Natural killer cell treated with Interleukin-12 subunit alpha and Interleukin-12 subunit beta and Interleukin-15 and Interleukin-18, amount 100 ng/mL, for 72 hours (primary cell): ENCODE results near the gene DEAF1. TPM values are rescaled to one million over a fixed set of nuclear protein-coding genes. Genes with fewer than 3 reads are reported as not detected.

ENCODE experiments used
- ATAC-seq, 2 donors: fragments of 150-1000 bp; cut with Tn5 transposase in 1 of 2; sonication (Bioruptor Pico), chemical (Tn5 transposase) in 1 of 2; 2 replicates each; pipeline ENCODE4 v1.10.0; 2021
- DNase-seq: peaks from one replicate; pipeline ENCODE4 v3.0.0; 2022; ENCODE audit warnings: low spot score
- H3K27ac Mint-ChIP-seq, 2 donors: 1 replicate in 1 of 2; 2 replicates in 1 of 2; pipeline ENCODE4 v1.8.0; 2022; ENCODE audit warnings: mixed read lengths in 2 of 2, mild to moderate bottlenecking in 1 of 2, moderate library complexity in 1 of 2
- H3K27me3 Mint-ChIP-seq, 2 donors: 1 replicate in 1 of 2; 2 replicates in 1 of 2; pipeline ENCODE4 v1.8.0; 2022; ENCODE audit warnings: mixed read lengths in 2 of 2
- H3K36me3 Mint-ChIP-seq: one replicate; pipeline ENCODE4 v1.8.0; 2022; ENCODE audit warnings: mixed read lengths
- H3K4me1 Mint-ChIP-seq, 2 donors: 1 replicate in 1 of 2; 2 replicates in 1 of 2; pipeline ENCODE4 v1.8.0; 2022; ENCODE audit warnings: low read depth in 2 of 2, mixed read lengths in 2 of 2, mild to moderate bottlenecking in 1 of 2
- H3K4me3 Mint-ChIP-seq: one replicate; pipeline ENCODE4 v1.8.0; 2022; ENCODE audit warnings: mixed read lengths
- H3K9me3 Mint-ChIP-seq: 2 replicates; pipeline ENCODE4 v1.8.0; 2022; ENCODE audit warnings: mixed read lengths
- total RNA-seq, 2 donors: library from RNA; stranded (reverse); gene quantifications; one replicate each; pipeline ENCODE4 v1.2.3, GENCODE V29; 2022

The DEAF1 gene
- total RNA-seq, 2 donors from 2014 or later = 23.2 to 83.6 TPM

DNA sequence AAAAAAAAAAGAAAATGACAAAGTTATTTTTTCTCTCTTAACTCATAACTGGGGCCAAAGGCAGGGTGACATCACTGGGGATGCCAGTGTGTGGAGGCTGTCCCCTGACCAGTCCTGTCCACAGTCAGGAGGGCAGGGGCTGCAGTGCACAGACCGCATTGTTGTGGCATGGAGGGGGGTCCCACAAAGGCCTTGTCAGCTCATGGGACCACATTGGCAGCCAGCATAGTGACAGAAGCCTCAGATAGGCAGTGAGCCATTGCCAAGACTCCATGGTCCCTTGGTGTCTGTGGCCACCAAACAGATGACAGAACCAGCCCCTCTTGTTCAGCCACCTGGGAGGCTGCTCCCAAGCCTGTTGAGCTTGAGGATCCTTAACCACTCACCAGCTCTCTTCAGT, 4.7 kb upstream of the DEAF1 start:
- H3K4me3 Mint-ChIP-seq = no peak overlapping the region
- peaks cover 6 to 10% of the 10 kb centered on the region in 2 donors for H3K4me1 Mint-ChIP-seq
- no peaks in the 10 kb centered on the region for H3K27me3 Mint-ChIP-seq
- H3K9me3 Mint-ChIP-seq = no peaks in the 10 kb centered on the region
- no peak for ATAC-seq
- no peaks in the 10 kb centered on the region for H3K36me3 Mint-ChIP-seq
- no peak overlapping the region for H3K27ac Mint-ChIP-seq
- DNase-seq = no peak

DNA sequence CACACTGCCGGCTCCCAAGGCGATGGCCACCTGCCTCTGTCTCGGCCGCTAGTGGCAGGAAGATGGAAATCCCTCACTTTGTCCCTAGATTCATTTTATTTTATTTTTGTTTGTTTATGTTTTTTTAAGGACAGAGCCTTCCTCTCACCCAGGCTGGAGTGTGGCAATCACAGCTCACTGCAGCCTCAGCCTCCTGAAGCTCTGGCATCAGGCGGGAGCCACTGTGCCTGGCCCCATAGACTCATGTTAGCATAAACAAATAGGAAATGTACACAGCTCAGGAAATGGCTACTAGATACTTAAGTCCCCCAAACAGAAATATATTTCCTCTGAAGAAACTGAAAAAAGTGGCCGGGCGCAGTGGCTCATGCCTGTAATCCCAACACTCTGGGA, 4.1 kb upstream of the DEAF1 start:
- Mint-ChIP-seq H3K36me3 (no peaks in the 10 kb centered on the region), H3K9me3 (no peaks in the 10 kb centered on the region), H3K27me3 (no peaks in the 10 kb centered on the region), H3K4me3 (no peak overlapping the region), H3K4me1 (peaks cover 6 to 10% of the 10 kb centered on the region in 2 donors), H3K27ac (no peak overlapping the region)
- no peak for DNase-seq
- no peak for ATAC-seq

DNA sequence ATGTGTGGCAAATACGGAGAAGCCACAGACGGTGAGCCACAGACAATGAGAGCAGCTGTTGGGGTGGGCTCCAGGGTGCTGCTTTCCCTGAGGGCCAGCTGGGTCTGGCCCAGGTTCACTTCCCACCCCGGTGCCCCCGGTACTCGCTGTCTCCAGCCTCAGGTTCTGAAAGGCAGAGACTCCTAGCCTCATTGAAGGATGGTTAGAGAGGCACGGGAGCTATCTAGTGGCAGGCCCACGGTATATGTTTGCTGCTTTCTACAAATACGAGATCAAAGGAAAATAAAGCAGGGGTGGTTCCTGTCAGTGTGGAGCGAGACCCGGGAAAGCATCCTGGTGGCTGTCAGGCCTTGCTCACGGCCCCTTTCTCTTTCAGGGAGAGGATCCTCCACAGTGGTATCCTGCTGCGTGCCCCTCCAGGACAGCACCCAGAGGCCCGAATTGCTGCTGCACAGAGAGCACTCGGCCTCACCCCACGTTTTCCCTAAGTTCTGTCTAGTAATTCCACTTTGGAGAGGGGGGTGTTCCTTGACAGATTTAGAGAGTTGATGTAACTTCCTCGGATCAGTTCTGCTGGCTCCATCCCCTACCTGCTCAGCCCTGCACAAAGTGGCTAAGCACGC, 3.6 kb upstream of the DEAF1 start:
- Mint-ChIP-seq H3K9me3 (no peaks in the 10 kb centered on the region), H3K27ac (no peak overlapping the region), H3K36me3 (no peaks in the 10 kb centered on the region), H3K4me3 (no peak overlapping the region), H3K4me1 (peaks cover 9 to 14% of the 10 kb centered on the region in 2 donors), H3K27me3 (no peaks in the 10 kb centered on the region)
- ATAC-seq = no peak
- DNase-seq = no peak

DNA sequence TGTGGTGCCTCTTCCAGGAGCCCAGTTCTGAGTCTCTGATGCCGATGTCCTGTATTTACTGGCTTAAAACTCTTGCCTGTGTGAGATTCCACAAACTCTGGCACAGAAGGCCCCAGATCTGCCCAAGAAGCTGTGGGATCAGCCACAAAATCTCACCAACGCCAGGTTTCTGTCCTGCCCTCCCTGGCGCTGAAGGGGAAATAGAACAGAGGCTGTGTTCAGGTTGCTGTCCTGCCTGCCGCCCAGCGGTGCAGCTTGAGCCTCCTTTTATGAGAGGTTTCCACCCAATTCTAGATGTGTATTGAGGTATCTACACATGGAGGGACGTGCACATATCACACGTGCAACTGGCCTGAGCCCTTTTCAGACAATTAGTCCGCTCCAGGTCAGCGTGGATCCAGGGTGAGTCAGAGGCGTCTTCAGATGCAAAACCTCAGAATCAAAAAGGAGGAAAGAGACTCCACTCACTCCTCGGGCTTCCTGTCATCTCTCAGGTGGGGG, 2.8 kb upstream of the DEAF1 start:
- Mint-ChIP-seq H3K4me1 (peaks cover 17 to 19% of the 10 kb centered on the region in 2 donors), H3K4me3 (peak overlapping the region; percentile 36), H3K27ac (peak overlapping the region; percentile 21 to 63), H3K27me3 (no peaks in the 10 kb centered on the region), H3K9me3 (no peaks in the 10 kb centered on the region), H3K36me3 (no peaks in the 10 kb centered on the region)
- ATAC-seq (no peak), DNase-seq (no peak)

DNA sequence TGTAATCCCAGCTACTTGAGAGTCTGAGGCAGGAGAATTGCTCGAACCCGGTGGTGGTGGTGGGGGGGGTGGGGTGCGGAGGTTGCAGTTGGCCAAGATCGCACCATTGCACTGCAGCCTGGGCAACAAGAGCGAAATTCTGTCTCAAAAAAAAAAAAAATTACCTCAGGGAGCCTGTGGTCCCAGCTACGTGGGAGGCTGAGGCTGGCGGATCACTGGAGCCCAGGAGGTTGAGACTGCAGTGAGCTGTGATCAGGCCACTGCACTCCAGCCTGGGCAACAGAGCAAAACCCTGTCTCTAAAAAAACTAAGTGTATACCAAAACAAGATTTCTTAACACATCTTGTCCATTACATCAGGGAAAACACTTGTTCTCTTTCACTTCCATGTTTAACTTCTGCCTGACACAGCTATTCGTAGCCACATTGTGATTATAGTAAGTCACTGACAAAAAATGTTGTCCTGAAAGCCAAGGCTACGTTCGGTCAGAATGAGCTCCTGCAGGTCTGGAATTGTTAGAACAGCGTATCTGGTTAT, 2.0 kb upstream of the DEAF1 start:
- DNase-seq (no peak), ATAC-seq (no peak)
- no peaks in the 10 kb centered on the region for H3K36me3 Mint-ChIP-seq
- H3K4me3 Mint-ChIP-seq = peak overlapping the region; percentile 87
- peak overlapping the region; percentile 63 to 95 for H3K27ac Mint-ChIP-seq
- peaks cover 21 to 23% of the 10 kb centered on the region in 2 donors for H3K4me1 Mint-ChIP-seq
- no peaks in the 10 kb centered on the region for H3K27me3 Mint-ChIP-seq
- no peaks in the 10 kb centered on the region for H3K9me3 Mint-ChIP-seq

DNA sequence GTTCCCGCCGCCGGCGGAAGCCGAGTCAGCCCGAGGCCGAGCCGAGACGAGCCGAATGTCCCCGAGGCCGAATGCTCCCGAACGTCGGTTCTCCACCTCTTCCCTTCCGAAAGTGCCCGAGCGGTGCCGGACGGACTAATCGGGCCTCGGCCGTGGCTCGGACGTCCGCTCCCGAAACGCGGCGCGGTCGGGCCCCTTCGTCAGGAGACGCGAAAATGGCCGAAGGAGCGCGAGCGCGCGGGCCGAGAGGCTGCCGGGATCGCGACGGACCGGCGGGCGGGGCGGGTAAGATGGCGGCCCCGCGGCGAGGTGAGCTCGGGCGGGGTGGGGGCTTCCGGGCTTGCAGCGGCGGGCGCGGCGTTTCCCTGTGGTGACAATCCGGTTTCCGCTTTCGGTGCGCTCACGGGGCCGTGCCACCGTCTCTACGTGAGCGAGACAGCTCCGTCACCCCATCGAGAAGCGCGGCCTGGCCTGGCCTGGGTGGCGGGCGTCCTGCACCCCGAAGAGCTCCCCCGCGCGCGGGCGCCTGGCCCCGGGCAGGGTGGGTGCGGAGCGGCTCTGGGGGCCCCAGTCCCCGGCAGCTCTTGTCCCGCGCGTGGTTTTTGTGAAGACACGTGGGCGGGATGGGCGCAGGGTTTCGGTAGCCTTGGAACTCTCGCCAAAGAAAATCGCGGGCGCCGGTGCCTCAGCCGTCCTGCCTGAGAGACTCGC, 671 bp upstream of the DEAF1 start, which contains the start of gene TMEM80:
TMEM80 (plus strand) TSS at position 279 of the 711 bp plus-strand sequence; CDS start at position 291, 12 bp downstream.
- peaks cover 27 to 30% of the 10 kb centered on the region in 2 donors for H3K4me1 Mint-ChIP-seq
- DNase-seq = peak; percentile 98
- H3K9me3 Mint-ChIP-seq = no peaks in the 10 kb centered on the region

DNA sequence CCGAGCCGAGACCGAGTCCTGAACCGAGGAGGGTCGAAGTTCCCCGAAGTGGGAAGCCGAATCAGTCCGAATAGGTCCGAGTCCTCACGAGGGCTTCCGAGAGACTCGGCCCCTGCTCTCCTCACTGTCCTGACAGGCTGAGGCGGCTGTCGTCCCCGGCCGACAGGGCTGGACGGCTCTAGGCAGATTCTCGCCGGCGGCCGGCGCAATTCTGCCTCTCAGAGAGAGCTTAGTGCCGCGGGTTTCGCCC, 191 bp upstream of the DEAF1 start:
- peak overlapping the region; percentile 87 for H3K4me3 Mint-ChIP-seq
- ATAC-seq (no peak), DNase-seq (no peak)
- H3K27me3 Mint-ChIP-seq = no peaks in the 10 kb centered on the region
- peaks cover 27 to 30% of the 10 kb centered on the region in 2 donors for H3K4me1 Mint-ChIP-seq
- H3K27ac Mint-ChIP-seq = peak overlapping the region; percentile 90 to 95
- H3K9me3 Mint-ChIP-seq = no peaks in the 10 kb centered on the region
- no peaks in the 10 kb centered on the region for H3K36me3 Mint-ChIP-seq

More for the DNA sequence above, 671 bp upstream of the DEAF1 start, which contains the start of gene TMEM80:
- peak within 1 kb of the TSS; percentile 90 to 95 for H3K27ac Mint-ChIP-seq
- ATAC-seq = peak; percentile 86 to 90
- no peaks in the 10 kb centered on the region for H3K27me3 Mint-ChIP-seq
- H3K4me3 Mint-ChIP-seq = peak within 1 kb of the TSS; percentile 87
- no peaks in the 10 kb centered on the region for H3K36me3 Mint-ChIP-seq

DNA sequence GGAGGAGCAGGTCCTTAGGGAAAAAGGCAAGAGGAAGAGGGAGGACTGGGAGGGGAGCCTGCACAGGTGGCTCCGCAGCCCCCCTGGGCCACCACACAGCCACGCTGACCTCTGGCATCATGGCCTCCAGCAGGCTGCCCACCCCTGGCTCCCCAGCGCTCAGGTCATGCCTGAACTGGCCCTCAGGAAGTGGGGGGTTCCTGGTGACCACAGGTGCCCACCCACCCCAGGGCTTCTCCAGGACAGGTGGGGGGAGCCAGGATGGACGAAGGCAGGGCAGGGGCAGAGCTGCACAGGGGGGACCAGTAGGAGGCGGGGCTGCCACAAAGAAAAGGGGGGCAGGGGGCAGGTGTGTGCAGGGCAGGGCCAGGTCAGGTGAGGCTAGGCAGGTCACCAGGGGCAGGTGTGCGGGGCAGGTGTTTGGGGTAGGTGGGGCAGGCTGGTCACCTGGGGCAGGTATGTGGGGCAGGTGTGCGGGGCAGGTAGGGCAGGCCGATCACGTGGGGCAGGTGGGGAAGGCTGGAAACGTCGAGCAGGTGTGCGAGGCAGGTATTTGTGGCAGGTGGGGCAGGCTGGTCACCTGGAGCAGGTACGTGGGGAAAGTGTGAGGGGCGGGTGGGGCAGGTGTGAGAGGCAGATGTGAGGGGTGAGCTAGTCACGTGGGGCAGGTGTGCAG, 997 bp downstream of the DEAF1 start:
- H3K4me3 Mint-ChIP-seq = peak overlapping the region; percentile 87
- peak overlapping the region; percentile 84 to 87 for H3K27ac Mint-ChIP-seq
- no peak for ATAC-seq
- peaks cover 27 to 30% of the 10 kb centered on the region in 2 donors for H3K4me1 Mint-ChIP-seq
- no peak for DNase-seq
- H3K36me3 Mint-ChIP-seq = no peaks in the 10 kb centered on the region
- no peaks in the 10 kb centered on the region for H3K27me3 Mint-ChIP-seq
- H3K9me3 Mint-ChIP-seq = no peaks in the 10 kb centered on the region

DNA sequence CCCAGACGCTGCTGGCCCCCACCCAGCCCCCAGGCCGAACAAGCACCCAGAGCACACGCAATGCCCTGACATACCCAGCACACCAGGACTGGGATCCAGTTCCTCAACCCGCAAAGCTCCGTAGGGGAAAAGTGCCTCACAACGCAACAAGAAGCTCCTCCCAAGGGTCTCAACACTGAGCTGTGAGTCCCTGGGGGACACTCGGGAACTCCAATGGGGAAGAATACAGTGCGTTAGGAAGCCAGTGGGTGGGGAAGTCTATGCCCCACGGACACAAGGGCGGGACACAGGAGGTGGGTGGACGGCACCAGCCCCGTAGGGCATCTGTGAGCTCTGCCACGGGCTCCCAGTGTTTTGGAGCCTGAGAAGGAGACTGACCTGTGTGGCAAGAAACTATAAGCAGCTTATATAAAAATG, 1.6 kb downstream of the DEAF1 start:
- ATAC-seq (no peak), DNase-seq (no peak)
- peaks cover 27 to 30% of the 10 kb centered on the region in 2 donors for H3K4me1 Mint-ChIP-seq
- no peaks in the 10 kb centered on the region for H3K9me3 Mint-ChIP-seq
- peak overlapping the region; percentile 84 to 87 for H3K27ac Mint-ChIP-seq
- H3K4me3 Mint-ChIP-seq = peak overlapping the region; percentile 87
- no peaks in the 10 kb centered on the region for H3K36me3 Mint-ChIP-seq
- H3K27me3 Mint-ChIP-seq = no peaks in the 10 kb centered on the region

DNA sequence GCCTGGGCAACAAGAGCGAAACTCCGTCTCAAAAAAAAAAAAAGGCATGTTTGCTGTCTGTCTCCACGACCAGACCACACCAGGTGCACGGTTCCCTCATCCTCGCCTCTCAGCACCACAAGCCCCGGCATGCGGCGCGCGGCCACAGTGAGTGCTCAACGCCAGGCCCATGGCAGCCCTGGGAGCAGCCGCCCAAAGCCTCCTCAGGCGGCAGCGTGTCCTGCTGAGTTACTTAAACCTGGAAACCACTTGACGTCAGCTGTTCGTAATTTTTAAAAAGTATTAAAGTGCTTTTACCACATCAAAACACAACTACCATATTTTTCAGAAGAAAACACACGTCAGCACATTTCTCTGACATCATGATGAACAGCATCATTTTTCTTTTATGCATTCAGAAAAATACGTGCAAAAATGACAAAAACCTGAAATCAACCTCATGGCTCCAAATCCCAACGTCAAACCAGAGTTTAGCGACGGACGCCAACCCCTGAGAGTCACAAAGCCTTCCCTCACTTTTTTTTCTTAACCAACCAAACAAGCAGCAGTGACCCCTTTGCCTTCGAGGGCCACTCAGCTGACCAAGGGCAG, 2.1 kb downstream of the DEAF1 start:
- no peak for ATAC-seq
- H3K27ac Mint-ChIP-seq = peak overlapping the region; percentile 84 to 87
- no peak for DNase-seq
- H3K36me3 Mint-ChIP-seq = no peaks in the 10 kb centered on the region
- H3K27me3 Mint-ChIP-seq = no peaks in the 10 kb centered on the region
- peak overlapping the region; percentile 87 for H3K4me3 Mint-ChIP-seq
- H3K9me3 Mint-ChIP-seq = no peaks in the 10 kb centered on the region
- peaks cover 23 to 30% of the 10 kb centered on the region in 2 donors for H3K4me1 Mint-ChIP-seq

DNA sequence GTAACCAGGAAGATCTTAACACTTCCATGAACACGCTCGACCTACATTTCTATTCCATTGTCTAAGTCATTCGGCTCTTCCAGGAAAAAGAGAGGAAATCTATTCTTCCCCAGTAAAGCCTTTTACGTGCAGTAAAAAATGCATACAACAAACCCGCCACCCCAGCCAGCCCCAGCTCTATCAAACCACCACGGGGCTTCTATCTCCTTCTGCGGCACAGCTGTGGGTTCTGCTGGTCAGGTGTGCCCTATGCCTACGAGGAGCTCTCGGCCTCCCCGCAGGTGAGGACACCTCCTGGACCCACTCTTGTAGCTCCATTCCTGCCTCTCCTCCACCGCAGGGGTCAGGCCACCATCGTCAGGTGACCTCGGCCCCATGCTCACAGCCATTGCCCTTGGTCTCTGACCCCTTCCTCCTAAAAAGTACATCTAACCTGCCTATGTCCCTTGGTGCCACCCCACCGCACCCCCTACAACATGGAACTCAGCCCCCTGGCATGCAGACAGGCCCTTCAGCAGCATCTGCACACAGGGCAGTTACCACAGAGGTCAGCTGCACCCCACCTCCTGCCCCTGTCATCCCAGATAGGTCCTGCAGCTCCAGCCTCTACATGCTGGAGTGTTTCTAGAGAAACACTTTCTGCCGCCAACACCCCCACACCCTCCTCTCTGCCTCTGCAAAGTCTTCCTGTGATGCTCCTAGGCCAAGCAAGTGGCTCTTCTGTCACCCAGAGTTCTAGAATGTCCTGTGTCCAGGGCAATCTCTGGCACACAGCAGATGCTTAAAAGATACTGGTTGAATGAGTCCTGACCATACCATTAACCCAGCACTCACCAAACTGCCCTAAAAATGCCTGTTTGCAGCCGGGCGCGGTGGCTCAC, 3.1 kb downstream of the DEAF1 start:
- Mint-ChIP-seq H3K4me1 (peaks cover 20 to 30% of the 10 kb centered on the region in 2 donors), H3K27me3 (no peaks in the 10 kb centered on the region), H3K4me3 (no peak overlapping the region), H3K27ac (peak overlapping the region in 1 of 2 donors; percentile 33), H3K9me3 (no peaks in the 10 kb centered on the region), H3K36me3 (no peaks in the 10 kb centered on the region)
- ATAC-seq (no peak), DNase-seq (no peak)

DNA sequence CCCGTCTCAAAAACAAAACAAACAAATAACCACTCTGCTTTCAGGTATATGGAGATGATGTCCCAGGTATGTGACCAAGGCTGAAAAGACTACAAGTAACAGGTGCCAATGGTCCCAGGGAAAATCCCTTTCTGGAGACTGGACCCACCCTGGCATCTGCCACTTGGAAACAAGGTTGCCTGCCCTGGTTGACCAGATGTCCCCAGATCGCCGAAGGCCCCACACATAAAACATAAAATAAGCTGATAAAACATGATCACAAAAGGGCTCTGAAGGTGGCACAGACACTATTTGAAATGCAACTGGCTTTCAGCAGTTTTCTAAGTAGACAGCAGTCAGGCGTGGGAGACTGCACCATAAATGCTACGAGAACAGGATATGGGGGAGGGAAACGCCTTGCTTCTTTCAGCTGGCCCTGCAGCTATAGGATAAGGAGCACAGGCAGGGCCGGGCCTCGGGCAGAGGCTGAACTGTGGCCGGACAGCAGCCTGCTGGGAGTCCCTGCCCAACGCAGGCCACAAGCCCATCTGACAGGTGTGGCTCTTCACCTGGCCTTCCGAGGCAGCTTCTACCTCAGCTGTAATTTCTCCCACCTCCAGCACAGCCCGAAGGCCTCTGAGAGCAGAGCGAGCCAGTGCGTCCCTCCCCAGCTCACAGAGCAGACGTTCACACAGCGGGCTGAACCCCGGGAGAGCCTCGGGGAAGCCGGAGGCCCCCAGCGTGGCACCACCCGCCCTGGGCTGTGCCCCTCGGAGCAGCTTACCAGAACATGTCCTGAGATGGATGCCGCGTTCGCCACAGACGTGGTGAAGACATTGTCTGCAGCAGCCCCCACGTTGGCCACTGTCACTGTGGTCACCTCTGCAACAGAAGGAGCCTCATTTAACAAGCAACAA, 4.0 kb downstream of the DEAF1 start:
- ATAC-seq = no peak
- no peak for DNase-seq
- Mint-ChIP-seq H3K36me3 (no peaks in the 10 kb centered on the region), H3K9me3 (no peaks in the 10 kb centered on the region), H3K4me3 (no peak overlapping the region), H3K4me1 (peaks cover 20 to 24% of the 10 kb centered on the region in 2 donors), H3K27me3 (no peaks in the 10 kb centered on the region), H3K27ac (no peak overlapping the region)
